K562 (cell line): Measurements from ENCODE around the gene TCEAL9. TPM values are rescaled to one million over a fixed set of nuclear protein-coding genes. Genes with fewer than 3 reads are reported as not detected.
A peak's percentile ranks its signal among the peaks of the same experiment; 100 is the strongest.

Experiments
- AFF4 ChIP-seq: sonication (generic); formaldehyde crosslinking; IDR thresholded peaks from 2 replicates; pipeline ENCODE4 v1.8.0; 2023; ENCODE audit warnings: mild to moderate bottlenecking, missing genetic modification reagents
- CREB1 ChIP-seq, 2 experiments: sonication (generic) in 1 of 2; formaldehyde crosslinking in 1 of 2; IDR thresholded peaks; 2 replicates each; pipeline versions ENCODE4 v1.6.1 to v1.8.0; 2012 to 2022; ENCODE audit warnings: inconsistent platforms in 1 of 2, mild to moderate bottlenecking in 1 of 2, missing genetic modification reagents in 1 of 2, moderate library complexity in 1 of 2
- DNMT1 ChIP-seq: fragments of 450-650 bp; IDR thresholded peaks from 2 replicates; pipeline ENCODE4 v1.6.1; 2016; ENCODE audit warnings: antibody characterized with exemption, mild to moderate bottlenecking
- FOS ChIP-seq: IDR thresholded peaks from 3 replicates; pipeline ENCODE4 v1.6.1; 2011; ENCODE audit not compliant: insufficient read length; ENCODE audit errors: extremely low read depth
- GTF2A2 ChIP-seq: IDR thresholded peaks from 2 replicates; pipeline ENCODE4 v1.6.1; 2016; ENCODE audit warnings: mild to moderate bottlenecking, missing genetic modification characterization, missing compliant biosample characterization
- MBD2 ChIP-seq: sonication (generic); IDR thresholded peaks from 2 replicates; pipeline ENCODE4 v1.6.1; 2016; ENCODE audit warnings: low read depth, borderline replicate concordance
- MEIS2 ChIP-seq: fragments of 450-650 bp; IDR thresholded peaks from 2 replicates; pipeline ENCODE4 v1.6.1; 2014; ENCODE audit warnings: mild to moderate bottlenecking; ENCODE audit not compliant: partially characterized antibody
- NFE2L1 ChIP-seq: fragments of 450-650 bp; IDR thresholded peaks from 2 replicates; pipeline ENCODE4 v1.6.1; 2016; ENCODE audit warnings: missing genetic modification characterization, low read depth, mild to moderate bottlenecking, missing compliant biosample characterization, moderate library complexity, borderline replicate concordance
- NR4A1 ChIP-seq, 2 experiments: fragments of 250-450 bp in 1 of 2; fragments of 450-650 bp in 1 of 2; sonication (Bioruptor Pico) in 1 of 2; IDR thresholded peaks; 2 replicates each; pipeline versions ENCODE4 v1.4.0 to v1.6.1; 2016 to 2020; ENCODE audit warnings: mild to moderate bottlenecking in 2 of 2, missing compliant biosample characterization in 1 of 2, missing genetic modification characterization in 1 of 2, moderate library complexity in 1 of 2
- POLR2AphosphoS2 ChIP-seq: IDR thresholded peaks from 2 replicates; pipeline ENCODE4 v1.6.1; 2012; ENCODE audit warnings: low read length, improper control_type of control experiment
- POLR3A ChIP-seq: IDR thresholded peaks from 2 replicates; pipeline ENCODE4 v1.6.1; 2011; ENCODE audit warnings: borderline replicate concordance, mild to moderate bottlenecking, moderate library complexity; ENCODE audit not compliant: insufficient read length, insufficient read depth; ENCODE audit errors: extremely low read depth
- TBP ChIP-seq: optimal IDR thresholded peaks from 2 replicates; pipeline ENCODE3; 2011; ENCODE audit warnings: low read depth, low read length, improper control_type of control experiment
- TOE1 ChIP-seq, 2 experiments: fragments of 450-650 bp in 1 of 2; sonication (generic) in 1 of 2; formaldehyde crosslinking in 1 of 2; IDR thresholded peaks; 2 replicates each; pipeline versions ENCODE4 v1.7.1 to v1.8.0; 2016 to 2022; ENCODE audit warnings: borderline replicate concordance in 2 of 2, mild to moderate bottlenecking in 2 of 2, antibody characterized with exemption in 1 of 2, inconsistent platforms in 1 of 2, low read depth in 1 of 2, missing genetic modification reagents in 1 of 2, moderate library complexity in 1 of 2
- XRCC3 ChIP-seq: fragments of 450-650 bp; IDR thresholded peaks from 2 replicates; pipeline ENCODE4 v1.6.1; 2017; ENCODE audit warnings: mild to moderate bottlenecking, moderate library complexity
- ZBTB9 ChIP-seq: fragments of 450-650 bp; formaldehyde crosslinking; IDR thresholded peaks from 2 replicates; pipeline ENCODE4 v1.4.0; 2020; ENCODE audit warnings: mild to moderate bottlenecking, moderate library complexity
- ZNF395 ChIP-seq: fragments of 200-800 bp; sonication (Bioruptor generic); IDR thresholded peaks from 2 replicates; pipeline ENCODE4 v1.6.1; 2017; ENCODE audit warnings: missing genetic modification characterization, missing compliant biosample characterization
- polyA plus RNA-seq, 8 experiments: library from polyadenylated mRNA; depleted of rRNA in 4 of 8; stranded (reverse) in 5 of 8; unstranded in 3 of 8; fragments of >200 nt; fragmentation: Nextera tagmentation in 2 of 8; fragmentation: Illumina TruSeq in 1 of 8; extraction: Ambion mirVana in 2 of 8; extraction: Trizol in 1 of 8; gene quantifications; 2 replicates each; pipeline versions ENCODE4 v1.2.1 to v1.2.3, GENCODE V29; 2011 to 2014; ENCODE audit warnings: inconsistent platforms in 1 of 8, missing spikeins in 1 of 8
- total RNA-seq, 7 experiments: library from RNA; depleted of rRNA in 6 of 7; stranded (reverse); fragments of >200 nt in 6 of 7; fragmentation: Illumina TruSeq in 2 of 7; extraction: Trizol in 2 of 7; gene quantifications; 2 replicates each; pipeline versions ENCODE4 v1.2.1 to v1.2.3, GENCODE V29; 2011 to 2021; ENCODE audit warnings: low replicate concordance in 1 of 7

The TCEAL9 gene
- total and polyA plus RNA-seq, 9 of the 15 experiments (the other 6 are each of a cell fraction or from before 2014, with no cell fraction given), result 16.2 to 106 (median 69.6) TPM

- TF ChIP-seq NFE2L1 (tag) (no peak), AFF4 (CRISPR knock-in tag) (no peak), NR4A1 (CRISPR knock-in tag; IDR thresholded peaks at IDR 0.05) (no peak), NR4A1 (tag; IDR thresholded peaks at IDR 0.05) (no peak), TOE1 (IDR thresholded peaks at IDR 0.05; ENCODE audit: borderline replicate concordance) (no peak), TOE1 (CRISPR knock-in tag; IDR thresholded peaks at IDR 0.05; ENCODE audit: borderline replicate concordance, low read depth) (no peak), XRCC3 (no peak), ZBTB9 (CRISPR knock-in tag) (no peak), FOS (no peak), MEIS2 (no peak), POLR2AphosphoS2 (no peak), GTF2A2 (tag) (no peak), MBD2 (no peak), TBP (peak; percentile 32), POLR3A (no peak), ZNF395 (CRISPR knock-in tag) (no peak), CREB1 (IDR thresholded peaks at IDR 0.05) (peak; percentile 69), CREB1 (CRISPR knock-in tag; IDR thresholded peaks at IDR 0.05) (peak; percentile 57), DNMT1 (no peak)
Measured at GRCh38 chrX:103356130-103356798, at the start of gene TCEAL9 (continued).
